Gastrocnemius medialis (tissue), 4 donors: ENCODE data around the gene PHF21B. TPM values are rescaled to one million over a fixed set of nuclear protein-coding genes. Genes with fewer than 3 reads are reported as not detected.

Experiments
- ATAC-seq, 2 donors: fragments of 150-250 bp; one replicate each; pipeline ENCODE4 v1.9.1; 2016
- DNase-seq, 2 donors: peaks; one replicate each; pipeline ENCODE4 v3.0.0-alpha.2; 2019
- H3K27ac ChIP-seq, 4 donors: fragments of 200-600 bp; sonication (generic); 1 replicate in 1 of 4; 2 replicates in 3 of 4; pipeline ENCODE4 v1.5.1; 2016 to 2018; ENCODE audit warnings: mild to moderate bottlenecking in 2 of 4, moderate library complexity in 1 of 4
- H3K27me3 ChIP-seq, 3 donors: fragments of 200-600 bp; sonication (generic) in 2 of 3; 1 replicate in 1 of 3; 2 replicates in 2 of 3; pipeline versions ENCODE4 v1.5.1 to v1.6.0; 2016 to 2019; ENCODE audit warnings: mild to moderate bottlenecking in 1 of 3, moderate library complexity in 1 of 3
- H3K36me3 ChIP-seq, 2 donors: fragments of 200-600 bp; sonication (generic) in 1 of 2; one replicate each; pipeline ENCODE4 v1.5.1; 2017 to 2018
- H3K4me1 ChIP-seq, 2 donors: fragments of 200-600 bp; sonication (generic) in 1 of 2; one replicate each; pipeline ENCODE4 v1.5.1; 2016 to 2017; ENCODE audit warnings: mild to moderate bottlenecking in 2 of 2
- H3K4me3 ChIP-seq, 4 donors: fragments of 200-600 bp; sonication (generic) in 3 of 4; 1 replicate in 1 of 4; 2 replicates in 3 of 4; pipeline ENCODE4 v1.5.1; 2016 to 2019; ENCODE audit warnings: mild to moderate bottlenecking in 2 of 4
- H3K9me3 ChIP-seq, 3 donors: fragments of 200-600 bp; sonication (generic) in 2 of 3; 1 replicate in 1 of 3; 2 replicates in 2 of 3; pipeline ENCODE4 v1.5.1; 2016 to 2019
- POLR2A ChIP-seq, 2 donors: fragments of 450-650 bp; IDR thresholded peaks; one replicate each; pipeline ENCODE4 v1.6.1; 2017; ENCODE audit warnings: antibody characterized with exemption in 2 of 2, mild to moderate bottlenecking in 2 of 2, moderate library complexity in 2 of 2
- in situ Hi-C, 4 donors: fragments of 200-750 bp; cut with MboI; loops; one replicate each; pipeline versions ENCODE4 v1.15.0 to v1.8.0; 2017; ENCODE audit warnings: low sequenced_read_pairs in 4 of 4
- intact Hi-C: fragments of 100-400 bp; cut with DNase I; formaldehyde crosslinking; loops from one replicate; pipeline ENCODE4 v1.15.1; 2023; ENCODE audit warnings: low total_unique reads
- total RNA-seq, 4 donors: library from RNA; depleted of rRNA; stranded (reverse); fragments of >200 nt; gene quantifications; one replicate each; pipeline versions ENCODE4 v1.1.0 to v1.2.3, GENCODE V29; 2016
- TF ChIP-seq, protein P1 (sequence below), 5 experiments: fragments of 450-650 bp in 3 of 5; fragments of 200-600 bp in 2 of 5; sonication (generic) in 2 of 5; IDR thresholded peaks in 4 of 5; conservative IDR thresholded peaks in 1 of 5; 1 replicate in 4 of 5; 2 replicates in 1 of 5; pipeline ENCODE4 v1.5.1; 2016 to 2019; ENCODE audit warnings: antibody characterized with exemption in 5 of 5, mild to moderate bottlenecking in 3 of 5, moderate library complexity in 3 of 5

Gene PHF21B
- total RNA-seq, 4 donors from 2014 or later = 0.07 TPM; not detected in 3

DNA sequence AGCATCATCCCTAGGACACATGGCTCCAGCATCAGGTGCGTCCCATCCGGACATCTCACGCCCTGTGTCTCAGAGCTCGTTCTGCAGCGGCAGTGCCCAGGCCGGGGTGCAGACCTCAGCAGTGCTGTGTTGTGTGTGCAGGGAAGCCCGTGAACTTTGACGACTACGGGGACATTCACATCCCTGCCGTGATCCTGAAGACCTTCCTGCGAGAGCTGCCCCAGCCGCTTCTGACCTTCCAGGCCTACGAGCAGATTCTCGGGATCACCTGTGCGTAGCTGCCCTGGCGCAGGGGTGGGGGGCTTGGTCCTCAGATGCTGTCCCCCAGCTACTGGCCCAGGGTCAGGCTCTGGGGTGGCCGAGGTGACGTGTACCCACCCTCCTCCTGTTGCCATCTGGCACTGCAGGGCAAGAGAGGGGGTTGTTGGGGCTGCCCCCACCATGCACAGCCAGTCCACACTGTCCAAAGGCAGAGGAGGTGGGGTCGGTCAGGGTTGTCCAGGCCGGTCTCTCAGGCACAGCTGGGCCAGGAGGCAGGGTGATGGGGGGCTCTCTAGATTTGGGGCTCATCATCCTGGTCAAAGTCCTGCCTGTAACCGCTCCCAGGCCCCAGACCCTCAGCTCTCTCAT lies 160.9 kb downstream of the PHF21B start:
- H3K9me3 ChIP-seq = no peaks in the 10 kb centered on the region
- H3K4me1 ChIP-seq = no peaks in the 10 kb centered on the region
- intact Hi-C loops (no loop called here), in situ Hi-C loops (no loop called here)
- H3K27me3 ChIP-seq = no peaks in the 10 kb centered on the region
- DNase-seq (no peak), ATAC-seq (no peak)
- no peak overlapping the region for H3K27ac ChIP-seq
- no peak overlapping the region for H3K4me3 ChIP-seq
- TF ChIP-seq, protein P1, sequence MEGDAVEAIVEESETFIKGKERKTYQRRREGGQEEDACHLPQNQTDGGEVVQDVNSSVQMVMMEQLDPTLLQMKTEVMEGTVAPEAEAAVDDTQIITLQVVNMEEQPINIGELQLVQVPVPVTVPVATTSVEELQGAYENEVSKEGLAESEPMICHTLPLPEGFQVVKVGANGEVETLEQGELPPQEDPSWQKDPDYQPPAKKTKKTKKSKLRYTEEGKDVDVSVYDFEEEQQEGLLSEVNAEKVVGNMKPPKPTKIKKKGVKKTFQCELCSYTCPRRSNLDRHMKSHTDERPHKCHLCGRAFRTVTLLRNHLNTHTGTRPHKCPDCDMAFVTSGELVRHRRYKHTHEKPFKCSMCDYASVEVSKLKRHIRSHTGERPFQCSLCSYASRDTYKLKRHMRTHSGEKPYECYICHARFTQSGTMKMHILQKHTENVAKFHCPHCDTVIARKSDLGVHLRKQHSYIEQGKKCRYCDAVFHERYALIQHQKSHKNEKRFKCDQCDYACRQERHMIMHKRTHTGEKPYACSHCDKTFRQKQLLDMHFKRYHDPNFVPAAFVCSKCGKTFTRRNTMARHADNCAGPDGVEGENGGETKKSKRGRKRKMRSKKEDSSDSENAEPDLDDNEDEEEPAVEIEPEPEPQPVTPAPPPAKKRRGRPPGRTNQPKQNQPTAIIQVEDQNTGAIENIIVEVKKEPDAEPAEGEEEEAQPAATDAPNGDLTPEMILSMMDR (IDR thresholded peaks at IDR 0.05 in 4 of 5, conservative IDR thresholded peaks at IDR 0.05 in 1 of 5) = no peak
- no peak for TF ChIP-seq POLR2A (IDR thresholded peaks at IDR 0.05)
- no peaks in the 10 kb centered on the region for H3K36me3 ChIP-seq

DNA sequence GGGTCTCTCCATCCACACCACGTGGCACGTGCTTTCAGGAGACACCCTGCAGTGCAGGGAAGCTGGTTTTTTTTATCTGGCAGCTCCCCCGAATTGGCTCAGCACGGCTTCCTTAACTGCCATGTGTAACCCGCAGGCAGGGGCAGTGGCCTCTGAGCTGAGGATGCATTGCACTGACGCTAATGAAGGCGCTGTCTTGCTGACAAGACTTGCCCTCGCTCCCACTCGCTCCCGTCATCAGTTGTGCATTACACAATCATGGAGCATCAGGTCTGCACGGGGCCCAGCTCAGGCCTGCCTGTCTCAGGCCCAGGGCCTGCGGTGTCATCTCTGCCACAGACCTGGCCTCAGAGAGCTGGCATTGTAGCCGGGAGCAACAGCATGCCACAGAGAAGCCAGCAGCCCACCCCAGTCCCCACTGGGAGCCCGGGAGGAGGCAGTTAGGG lies 161.5 kb downstream of the PHF21B start:
- Histone ChIP-seq H3K4me1 (no peaks in the 10 kb centered on the region), H3K27ac (no peak overlapping the region), H3K9me3 (no peaks in the 10 kb centered on the region), H3K27me3 (no peaks in the 10 kb centered on the region), H3K36me3 (no peaks in the 10 kb centered on the region), H3K4me3 (no peak overlapping the region)
- in situ Hi-C loops = no loop called here
- DNase-seq (no peak), ATAC-seq (no peak)
- intact Hi-C loops = no loop called here
- TF ChIP-seq, protein P1 (IDR thresholded peaks at IDR 0.05 in 4 of 5, conservative IDR thresholded peaks at IDR 0.05 in 1 of 5) = no peak
- TF ChIP-seq POLR2A (IDR thresholded peaks at IDR 0.05) = no peak

DNA sequence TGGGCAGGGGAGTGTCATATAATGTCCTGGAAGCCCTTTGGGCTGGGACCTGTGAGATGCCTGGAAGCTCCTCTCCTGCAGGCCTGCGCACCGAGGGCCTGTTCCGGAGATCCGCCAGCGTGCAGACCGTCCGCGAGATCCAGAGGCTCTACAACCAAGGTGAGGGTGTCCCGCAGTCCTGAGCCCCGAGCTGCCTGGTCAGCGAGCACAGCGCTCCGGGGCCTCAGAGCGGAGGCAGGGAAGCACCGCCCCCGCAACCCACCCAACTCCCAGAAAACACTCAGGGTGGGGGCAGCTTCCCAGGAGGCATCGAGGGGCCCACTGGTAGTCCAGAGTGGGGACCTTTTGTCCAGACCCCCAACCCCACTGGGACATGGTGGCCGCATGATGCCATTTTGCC lies 161.9 kb downstream of the PHF21B start:
- Histone ChIP-seq H3K27ac (no peak overlapping the region), H3K4me1 (no peaks in the 10 kb centered on the region), H3K36me3 (no peaks in the 10 kb centered on the region), H3K4me3 (no peak overlapping the region), H3K27me3 (no peaks in the 10 kb centered on the region), H3K9me3 (no peaks in the 10 kb centered on the region)
- no peak for ATAC-seq
- in situ Hi-C loops = no loop called here
- no peak for DNase-seq
- intact Hi-C loops = no loop called here
- TF ChIP-seq, protein P1 (IDR thresholded peaks at IDR 0.05 in 4 of 5, conservative IDR thresholded peaks at IDR 0.05 in 1 of 5) = no peak
- no peak for TF ChIP-seq POLR2A (IDR thresholded peaks at IDR 0.05)

DNA sequence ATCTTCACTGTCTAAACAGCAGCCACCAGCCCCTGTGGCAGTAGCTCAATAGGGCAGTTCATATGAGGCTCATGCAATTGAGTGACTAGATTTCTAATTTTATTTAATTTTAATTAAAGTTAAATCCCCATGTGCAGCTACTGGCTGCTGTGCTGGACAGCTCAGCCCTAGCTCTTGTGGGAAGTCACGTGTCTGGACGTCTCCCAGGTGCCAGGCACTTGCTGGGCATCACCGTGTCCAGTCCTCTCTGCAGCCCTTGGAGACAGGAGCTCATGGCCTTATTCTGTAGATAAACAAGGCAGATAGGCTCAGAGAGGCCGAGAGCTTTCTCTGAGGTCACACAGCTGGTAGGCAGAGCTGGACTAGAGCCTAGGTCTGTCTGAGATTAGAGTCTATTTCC lies 162.4 kb downstream of the PHF21B start:
- no peak overlapping the region for H3K4me3 ChIP-seq
- no peak for DNase-seq
- in situ Hi-C loops (no loop called here), intact Hi-C loops (no loop called here)
- H3K27me3 ChIP-seq = no peaks in the 10 kb centered on the region
- no peaks in the 10 kb centered on the region for H3K9me3 ChIP-seq
- TF ChIP-seq POLR2A (IDR thresholded peaks at IDR 0.05) = no peak
- TF ChIP-seq, protein P1 (IDR thresholded peaks at IDR 0.05 in 4 of 5, conservative IDR thresholded peaks at IDR 0.05 in 1 of 5) = no peak
- no peak overlapping the region for H3K27ac ChIP-seq
- H3K4me1 ChIP-seq = no peaks in the 10 kb centered on the region
- no peak for ATAC-seq
- no peaks in the 10 kb centered on the region for H3K36me3 ChIP-seq
